Measurements from ENCODE around the gene ZWILCH.

ZWILCH gene

GRCh38 chr15:66524838-66525237, 19.7 kb downstream of the ZWILCH start:
- Histone ChIP-seq H3K4me1 (ENCODE audit: control insufficient read depth in 1 of 2, insufficient read depth in 1 of 2, low read depth in 1 of 2, low read length in 1 of 2) (no peaks in the 10 kb centered on the region), H3K9me3 (no peaks in the 10 kb centered on the region), H3K36me3 (peaks cover 20% of the 10 kb centered on the region)

GRCh38 chr15:66535056-66535455, 29.9 kb downstream of the ZWILCH start:
- no peaks in the 10 kb centered on the region for H3K27me3 ChIP-seq
- H3K4me3 ChIP-seq (ENCODE audit: low read depth in 1 of 2, low read length in 1 of 2) = no peak overlapping the region
- H3K36me3 ChIP-seq = peaks cover 41% of the 10 kb centered on the region
- TF ChIP-seq CTCF (IDR thresholded peaks at IDR 0.05) = no peak
- no peaks in the 10 kb centered on the region for H3K9me3 ChIP-seq
- H3K4me1 ChIP-seq (ENCODE audit: control insufficient read depth in 1 of 2, insufficient read depth in 1 of 2, low read depth in 1 of 2, low read length in 1 of 2) = no peaks in the 10 kb centered on the region
- H3K27ac ChIP-seq = no peak overlapping the region

More at GRCh38 chr15:66524838-66525237, 19.7 kb downstream of the ZWILCH start:
- Histone ChIP-seq H3K4me3 (ENCODE audit: low read depth in 1 of 2, low read length in 1 of 2) (no peak overlapping the region), H3K27me3 (no peaks in the 10 kb centered on the region), H3K27ac (no peak overlapping the region)
- no peak for TF ChIP-seq CTCF (IDR thresholded peaks at IDR 0.05)

DNA sequence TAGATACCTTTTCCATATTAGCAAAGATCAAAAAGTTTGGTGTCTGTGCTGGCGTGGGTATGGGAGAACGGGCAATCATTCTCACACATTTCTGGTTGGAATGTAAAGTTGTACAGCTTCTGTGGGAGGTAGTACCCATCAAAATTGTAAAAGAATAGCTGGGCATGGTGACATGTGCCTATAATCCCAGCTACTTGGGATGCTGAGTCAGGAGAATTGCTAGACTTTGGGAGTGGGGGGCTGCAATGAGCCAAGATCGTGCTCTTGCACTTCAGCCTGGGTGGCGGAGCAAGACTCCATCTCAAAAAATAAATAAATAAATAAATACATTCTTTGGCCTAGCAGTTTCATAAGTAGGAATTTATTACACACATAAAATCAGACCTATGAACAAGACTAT, 37.8 kb downstream of the ZWILCH start:
- H3K36me3 ChIP-seq = peaks cover 23% of the 10 kb centered on the region
- H3K9me3 ChIP-seq = no peaks in the 10 kb centered on the region
- H3K4me3 ChIP-seq (ENCODE audit: low read depth in 1 of 2, low read length in 1 of 2) = no peak overlapping the region
- H3K27me3 ChIP-seq = no peaks in the 10 kb centered on the region
- H3K27ac ChIP-seq = no peak overlapping the region
- H3K4me1 ChIP-seq (ENCODE audit: control insufficient read depth in 1 of 2, insufficient read depth in 1 of 2, low read depth in 1 of 2, low read length in 1 of 2) = no peaks in the 10 kb centered on the region
- no peak for TF ChIP-seq CTCF (IDR thresholded peaks at IDR 0.05)

- H3K4me3 ChIP-seq (ENCODE audit: low read depth in 1 of 2, low read length in 1 of 2) = no peak overlapping the region
- TF ChIP-seq CTCF (IDR thresholded peaks at IDR 0.05) = no peak
These were observed 40.1 kb downstream of the ZWILCH start for GRCh38 chr15:66545255-66545654.

GRCh38 chr15:66555685-66556084, 50.6 kb downstream of the ZWILCH start:
- no peaks in the 10 kb centered on the region for H3K4me1 ChIP-seq (ENCODE audit: control insufficient read depth in 1 of 2, insufficient read depth in 1 of 2, low read depth in 1 of 2, low read length in 1 of 2)
- H3K4me3 ChIP-seq (ENCODE audit: low read depth in 1 of 2, low read length in 1 of 2) = no peak overlapping the region
- no peaks in the 10 kb centered on the region for H3K9me3 ChIP-seq
- no peaks in the 10 kb centered on the region for H3K27me3 ChIP-seq
- no peak overlapping the region for H3K27ac ChIP-seq
- no peaks in the 10 kb centered on the region for H3K36me3 ChIP-seq
- no peak for TF ChIP-seq CTCF (IDR thresholded peaks at IDR 0.05)

More at GRCh38 chr15:66545255-66545654, 40.1 kb downstream of the ZWILCH start:
- peaks cover 22% of the 10 kb centered on the region for H3K36me3 ChIP-seq
- no peak overlapping the region for H3K27ac ChIP-seq
- no peaks in the 10 kb centered on the region for H3K4me1 ChIP-seq (ENCODE audit: control insufficient read depth in 1 of 2, insufficient read depth in 1 of 2, low read depth in 1 of 2, low read length in 1 of 2)
- H3K27me3 ChIP-seq = no peaks in the 10 kb centered on the region
- H3K9me3 ChIP-seq = no peaks in the 10 kb centered on the region

- no peaks in the 10 kb centered on the region for H3K4me1 ChIP-seq (ENCODE audit: control insufficient read depth in 1 of 2, insufficient read depth in 1 of 2, low read depth in 1 of 2, low read length in 1 of 2)
- no peaks in the 10 kb centered on the region for H3K27me3 ChIP-seq
- H3K4me3 ChIP-seq (ENCODE audit: low read depth in 1 of 2, low read length in 1 of 2) = no peak overlapping the region
- H3K36me3 ChIP-seq = no peaks in the 10 kb centered on the region
- H3K9me3 ChIP-seq = no peaks in the 10 kb centered on the region
- H3K27ac ChIP-seq = no peak overlapping the region
- no peak for TF ChIP-seq CTCF (IDR thresholded peaks at IDR 0.05)
These were observed 53.1 kb downstream of the ZWILCH start for GRCh38 chr15:66558271-66558670.
